Putamen (tissue), 1 donor: Measurements from ENCODE around the gene HS3ST4.
"Not testable (repeated sequence)": the region's sequence is repeated elsewhere in the genome, so short reads cannot be mapped to it uniquely, and the experiment has no call there.

Experiments
- DNase-seq: peaks from one replicate; pipeline ENCODE4 v3.0.0-alpha.2; 2016; ENCODE audit warnings: low spot score

The HS3ST4 gene

DNA sequence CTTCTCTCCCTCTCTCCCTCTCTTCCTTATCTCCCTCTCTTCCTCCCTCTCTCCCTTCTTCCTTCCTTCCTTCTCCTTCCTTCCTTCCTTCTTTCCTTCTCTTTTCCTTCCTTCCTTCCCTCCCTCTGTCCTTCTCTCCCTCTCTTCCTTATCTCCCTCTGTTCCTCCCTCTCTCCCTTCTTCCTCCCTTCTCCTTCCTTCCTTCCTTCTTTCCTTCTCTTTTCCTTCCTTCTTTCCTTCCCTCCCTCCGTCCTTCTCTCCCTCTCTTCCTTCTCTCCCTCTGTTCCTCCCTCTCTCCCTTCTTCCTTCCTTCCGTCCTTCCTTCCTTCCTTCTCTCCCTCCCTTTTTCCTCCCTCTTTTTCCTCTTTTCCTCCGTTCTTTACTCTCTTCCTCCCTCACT lies 38.6 kb downstream of the HS3ST4 start:
- no peak for DNase-seq

DNA sequence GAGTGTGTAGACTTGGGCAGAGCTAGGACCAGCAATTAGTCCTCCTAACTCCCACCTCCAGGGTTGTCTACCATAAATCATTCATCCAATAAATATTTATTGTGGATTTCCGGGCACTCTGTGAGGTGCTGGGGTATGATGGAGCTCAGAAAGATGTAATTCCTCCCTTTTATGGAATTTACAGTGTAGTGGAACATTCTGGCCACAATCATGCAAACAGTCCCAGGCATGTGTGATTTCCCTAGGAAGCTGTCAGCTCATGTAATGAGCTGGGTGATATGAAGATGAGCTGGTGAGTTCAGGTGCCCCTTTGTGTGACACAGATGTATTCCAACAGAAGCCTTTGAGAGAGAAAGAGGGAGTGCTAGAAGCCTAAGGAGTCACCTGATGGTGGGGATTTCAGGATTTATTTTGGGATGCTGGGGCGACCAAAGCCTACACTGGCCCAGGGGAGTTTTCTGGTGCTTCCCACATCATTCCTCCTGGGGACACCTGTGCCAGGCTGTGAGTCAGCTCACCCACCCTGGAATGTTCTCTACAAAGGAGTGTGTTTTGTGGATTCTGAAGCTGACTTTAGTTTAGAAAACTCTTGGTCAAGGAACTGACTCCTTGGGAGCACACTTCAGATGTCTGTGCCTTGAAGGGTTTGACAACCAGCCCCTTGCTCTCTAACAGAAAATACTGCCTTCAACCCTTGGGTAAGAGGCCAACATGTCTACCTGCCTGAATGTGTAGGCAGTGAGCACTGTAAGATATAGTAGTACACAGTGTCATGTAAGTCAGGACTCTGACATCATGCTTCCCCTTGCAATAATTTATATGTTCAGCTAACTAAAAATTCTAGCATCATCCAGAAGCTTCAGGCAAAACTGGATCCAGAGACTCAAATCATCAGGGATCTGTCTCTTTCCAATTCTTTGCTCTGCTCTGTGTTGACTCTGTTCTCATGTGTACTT lies 42.9 kb downstream of the HS3ST4 start:
- no peak for DNase-seq

DNA sequence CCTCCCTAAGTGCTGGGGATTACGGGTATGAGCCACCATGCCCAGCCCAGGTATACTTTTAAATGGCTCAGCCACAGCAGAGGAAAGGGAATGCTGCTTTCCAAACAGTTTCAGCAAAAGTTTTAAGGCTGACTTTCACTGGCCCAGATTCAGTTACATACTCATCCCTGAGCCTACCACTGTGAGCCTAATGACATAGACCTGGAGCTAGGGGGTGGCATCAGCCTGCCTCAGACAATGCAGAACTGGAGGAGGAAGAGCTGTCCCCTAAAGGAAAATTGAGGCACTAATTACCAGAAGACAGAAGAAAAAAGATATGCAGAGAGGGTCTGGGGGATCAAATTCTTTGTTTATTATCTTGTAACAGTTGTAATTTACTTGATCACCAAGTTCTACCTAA lies 43.9 kb downstream of the HS3ST4 start:
- DNase-seq, result no peak

DNA sequence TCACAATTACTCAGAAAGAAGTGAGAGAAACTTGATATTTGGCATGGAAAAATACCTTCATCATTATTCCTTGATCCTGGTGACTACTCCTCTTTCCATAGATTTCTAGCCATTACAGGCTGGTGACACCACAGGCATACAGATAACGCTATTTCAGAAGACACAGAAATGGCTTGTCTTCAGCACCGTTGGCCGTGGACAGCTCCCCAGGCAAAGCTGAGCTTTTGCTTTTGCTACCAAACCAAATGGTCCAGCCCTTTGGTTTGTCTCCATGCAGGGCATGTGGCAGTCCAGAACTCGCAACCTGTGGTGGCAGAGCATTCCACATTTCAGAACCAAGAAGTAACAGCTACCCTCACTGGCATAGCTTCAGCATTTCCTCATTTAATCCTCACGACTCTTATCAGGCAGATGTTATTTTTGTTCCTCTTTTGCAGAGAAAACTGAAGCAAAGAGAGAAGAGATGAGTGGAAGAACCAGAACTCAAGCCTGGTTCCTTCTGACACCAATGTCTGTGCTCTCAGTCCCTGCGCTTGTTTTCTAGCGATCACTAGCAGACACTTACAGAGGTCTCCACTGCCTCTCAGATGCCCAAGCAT lies 55.5 kb downstream of the HS3ST4 start:
- no peak for DNase-seq

DNA sequence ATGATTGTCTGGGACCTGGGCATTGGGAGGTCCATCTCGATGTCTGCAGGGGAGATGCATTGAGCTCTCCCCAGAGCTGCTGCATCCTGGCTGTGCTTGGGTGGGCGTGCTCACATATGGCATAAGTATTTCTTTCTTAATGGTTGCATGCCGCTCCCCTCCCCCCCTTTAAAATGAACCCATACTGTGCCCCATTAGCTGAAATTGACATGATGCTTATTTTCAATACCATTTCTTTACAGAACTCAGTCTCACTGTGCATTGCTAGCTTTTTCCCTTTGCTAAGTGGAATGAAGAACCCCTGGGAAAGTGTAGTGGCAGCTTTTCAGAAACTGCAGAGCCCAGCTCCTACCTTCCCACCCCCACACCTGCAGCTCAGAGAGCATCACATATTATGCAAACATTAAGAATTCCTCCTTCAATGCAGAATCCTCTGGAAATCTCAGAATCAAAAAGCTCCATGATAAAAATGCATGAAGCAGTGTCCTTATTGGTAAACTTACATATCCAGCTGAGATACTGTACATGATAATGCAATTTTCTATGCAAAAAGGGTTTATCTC lies 56.4 kb downstream of the HS3ST4 start:
- DNase-seq, result peak; percentile 39

DNA sequence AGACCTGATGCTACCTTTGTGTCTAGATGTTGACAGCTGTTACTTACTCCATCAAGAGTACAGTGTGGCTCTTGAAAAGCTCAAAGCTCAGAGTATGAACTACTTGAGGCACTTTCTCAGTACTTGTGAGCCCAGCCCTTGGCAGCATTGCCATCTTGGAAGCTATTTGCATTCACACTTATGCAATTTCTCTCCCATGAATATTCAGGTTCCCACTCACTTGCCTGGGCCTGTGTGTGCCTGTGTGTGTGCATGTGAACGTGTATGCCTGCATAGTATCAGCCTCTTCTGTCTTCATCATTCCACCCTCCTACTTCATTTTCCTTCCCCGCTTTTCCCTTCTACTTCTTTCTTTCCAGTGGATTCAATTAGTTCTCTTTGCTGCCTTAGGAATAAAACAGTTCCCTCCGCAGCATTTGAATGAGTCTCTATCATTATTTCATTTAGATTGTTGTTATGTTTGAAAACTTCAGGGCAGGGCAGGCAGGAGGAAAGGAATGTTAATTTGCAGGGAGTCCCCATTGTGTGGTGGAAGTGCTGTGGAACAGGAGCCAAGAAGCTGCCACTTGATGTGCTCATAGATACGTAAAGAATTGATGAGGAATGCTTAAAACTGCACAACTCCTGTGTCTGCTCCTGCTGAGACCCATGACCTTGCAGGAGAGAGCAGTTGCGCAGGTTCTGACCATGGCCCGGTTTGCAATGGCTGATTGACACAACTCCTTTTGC lies 58.9 kb downstream of the HS3ST4 start:
- peak; percentile 7 for DNase-seq

DNA sequence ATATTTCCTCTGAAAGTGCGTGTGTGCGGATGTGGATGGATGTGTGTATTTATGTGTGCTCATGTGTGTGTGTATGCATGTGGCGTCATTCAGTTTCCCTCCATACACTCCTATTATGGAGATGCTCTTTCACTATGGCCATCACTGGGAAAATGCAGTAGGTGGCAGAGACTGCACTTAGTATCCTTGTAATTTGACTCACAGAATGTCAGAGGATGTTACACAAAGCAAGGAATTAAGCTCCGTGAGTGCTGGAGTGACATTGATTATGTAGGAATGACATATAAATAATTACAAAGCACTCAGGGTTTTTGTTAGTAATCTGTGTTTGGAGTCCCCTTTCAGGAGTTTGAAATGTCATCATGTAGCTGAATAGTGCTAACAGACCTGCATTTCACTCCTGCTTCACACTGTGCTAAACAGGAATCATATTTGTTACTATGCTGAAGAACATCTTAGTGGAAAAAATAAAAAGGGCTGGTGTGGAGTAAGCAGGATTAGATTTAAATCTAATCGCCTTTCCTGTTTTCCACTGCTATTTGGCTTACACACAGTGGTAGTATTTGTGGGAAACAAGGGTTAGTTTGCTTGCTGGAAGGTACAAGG lies 59.6 kb downstream of the HS3ST4 start:
- DNase-seq, result no peak

DNA sequence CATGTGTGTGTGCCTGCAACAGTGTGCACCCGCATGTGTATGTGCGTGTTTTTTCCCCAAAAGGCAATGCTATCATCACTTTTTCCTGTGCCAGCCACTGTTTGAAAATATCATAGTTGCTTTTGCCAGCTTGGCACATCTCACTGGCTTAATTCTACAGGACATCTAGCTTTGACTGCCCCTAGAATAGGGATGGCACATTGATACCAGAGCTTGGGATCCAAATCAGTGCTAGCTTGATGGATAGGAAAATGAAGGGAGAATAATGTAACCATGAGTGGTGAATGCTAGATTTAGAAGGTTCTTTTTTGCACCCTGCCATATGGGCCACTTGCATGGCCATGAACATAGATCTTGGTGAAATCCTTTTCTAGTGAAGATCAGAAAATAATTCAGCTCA lies 72.7 kb downstream of the HS3ST4 start:
- DNase-seq, result no peak

DNA sequence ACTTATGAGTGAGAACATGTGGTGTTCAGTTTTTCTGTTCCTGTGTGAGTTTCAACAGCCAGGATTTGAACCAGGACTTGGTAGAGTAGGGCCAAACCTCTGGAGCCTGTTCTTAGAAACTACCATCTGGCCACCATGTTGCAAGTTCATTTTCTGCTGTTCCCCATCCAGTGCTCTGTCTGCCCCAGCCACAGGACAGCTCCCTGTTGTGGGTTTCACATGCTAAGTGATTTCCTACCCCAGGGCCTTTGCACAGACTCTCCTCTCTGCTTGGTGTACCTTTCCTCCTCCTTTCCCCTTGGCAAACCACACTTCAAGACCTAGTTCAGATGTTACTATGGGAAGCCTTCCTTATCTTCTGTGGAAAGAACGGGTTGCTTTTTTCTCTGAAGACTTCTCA lies 79.5 kb downstream of the HS3ST4 start:
- no peak for DNase-seq

DNA sequence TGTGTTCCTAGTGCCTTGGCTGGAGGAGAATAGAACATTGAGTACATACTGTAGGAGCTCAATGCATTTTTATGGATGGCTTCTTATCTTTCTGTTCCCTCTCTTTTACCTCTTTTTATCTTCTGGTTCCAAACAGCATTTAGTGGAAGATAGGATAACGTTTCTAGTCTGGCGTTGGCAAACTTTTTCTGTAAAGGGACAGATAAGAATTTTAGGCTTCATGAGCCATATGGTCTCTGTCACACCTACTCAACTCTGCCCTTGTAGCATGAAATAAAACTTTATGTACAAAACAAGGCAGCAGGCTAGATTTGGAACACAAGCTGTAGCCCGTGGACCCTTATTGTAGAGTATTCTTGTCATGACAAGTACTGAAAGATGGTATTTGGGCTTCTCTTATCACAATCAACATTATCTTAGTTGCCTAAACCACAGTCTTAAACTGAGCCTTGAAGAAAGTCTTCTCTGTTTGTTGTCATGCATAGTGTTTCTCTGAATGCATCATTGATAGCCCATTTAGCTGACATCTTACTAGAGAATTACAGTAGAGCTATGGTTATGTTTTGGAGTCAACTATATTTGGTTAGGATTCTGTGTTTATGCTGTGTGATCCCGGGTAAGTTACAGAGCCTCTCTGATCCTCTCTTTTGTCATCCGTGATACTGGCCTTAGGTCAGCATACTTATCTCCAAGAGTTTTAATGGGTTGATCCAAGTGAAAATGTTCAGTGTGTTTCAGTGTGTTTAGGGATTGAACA lies 80.2 kb downstream of the HS3ST4 start:
- no peak for DNase-seq

DNA sequence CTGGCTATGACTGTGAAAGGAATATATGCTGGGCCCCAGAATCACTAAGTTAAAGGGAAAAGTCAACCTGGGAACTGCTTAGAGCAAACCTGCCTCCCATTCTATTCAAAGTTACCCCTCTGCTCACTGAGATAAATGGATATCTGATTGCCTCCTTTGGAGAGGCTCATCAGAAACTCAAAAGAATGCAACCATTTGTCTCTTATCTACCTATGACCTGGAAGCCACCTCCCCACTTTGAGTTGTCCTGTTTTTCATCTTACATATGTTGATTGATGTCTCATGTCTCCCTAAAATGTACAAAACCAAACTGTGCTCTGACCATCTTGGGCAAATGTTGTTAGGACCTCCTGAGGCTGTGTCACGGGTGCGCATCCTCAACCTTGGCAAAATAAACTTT lies 84.5 kb downstream of the HS3ST4 start:
- DNase-seq, result not testable (repeated sequence)

DNA sequence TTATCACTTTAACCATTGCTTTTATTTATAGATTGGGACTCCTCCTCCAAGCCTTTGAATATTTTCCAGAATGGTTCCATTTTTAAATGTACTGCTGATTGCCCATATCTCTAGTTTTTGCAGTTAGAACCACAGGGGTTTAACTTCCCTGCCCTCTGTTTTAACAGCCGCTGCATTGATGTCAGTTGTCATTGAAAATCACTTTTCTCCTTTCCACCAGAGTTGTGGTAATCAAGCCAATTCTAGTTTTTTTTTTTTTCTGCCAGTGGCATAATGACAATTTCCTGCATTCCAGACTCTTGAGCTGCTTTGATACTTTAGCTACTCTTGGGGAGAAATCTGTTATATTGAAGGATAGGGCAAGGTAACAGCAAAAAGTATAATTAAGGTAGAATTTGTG lies 91.5 kb downstream of the HS3ST4 start:
- no peak for DNase-seq

DNA sequence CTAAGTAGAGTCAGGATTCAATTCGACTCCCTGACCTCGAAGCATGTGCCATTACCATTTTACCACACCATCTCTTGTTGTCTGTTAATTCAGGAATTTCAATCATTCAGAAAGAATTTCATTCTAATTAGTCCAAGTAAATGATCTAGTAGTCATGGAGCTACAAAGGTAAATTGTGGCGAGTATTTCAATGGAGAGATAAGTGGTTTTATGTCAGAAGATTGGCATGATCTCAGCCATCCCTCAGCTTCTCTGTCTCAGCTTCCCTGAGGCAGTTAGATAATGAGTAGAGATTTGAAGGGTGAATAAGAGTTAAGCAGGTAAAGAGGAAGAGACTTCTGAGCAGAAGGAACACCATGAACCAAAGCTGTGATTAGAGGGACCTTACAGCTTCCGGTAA lies 93.6 kb downstream of the HS3ST4 start:
- DNase-seq, result no peak

DNA sequence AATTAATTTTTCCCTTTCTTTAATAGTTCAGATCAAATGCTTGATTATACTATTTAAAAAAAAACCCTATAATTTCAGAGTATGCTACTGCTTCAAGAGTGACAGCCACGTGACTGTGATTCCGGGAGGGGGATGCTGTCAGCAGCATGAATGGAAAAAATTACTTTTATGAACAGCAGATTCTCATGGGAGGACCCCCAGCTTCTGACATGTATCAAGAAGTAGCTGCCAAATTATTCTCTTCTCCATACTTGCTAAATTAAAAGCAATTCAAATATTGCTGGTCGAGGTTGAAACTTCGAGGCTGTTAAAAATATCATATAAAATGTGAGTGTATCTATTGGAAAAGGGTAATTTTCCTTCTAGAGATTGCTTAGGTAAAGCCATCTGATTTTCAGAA lies 95.0 kb downstream of the HS3ST4 start:
- DNase-seq, result no peak

DNA sequence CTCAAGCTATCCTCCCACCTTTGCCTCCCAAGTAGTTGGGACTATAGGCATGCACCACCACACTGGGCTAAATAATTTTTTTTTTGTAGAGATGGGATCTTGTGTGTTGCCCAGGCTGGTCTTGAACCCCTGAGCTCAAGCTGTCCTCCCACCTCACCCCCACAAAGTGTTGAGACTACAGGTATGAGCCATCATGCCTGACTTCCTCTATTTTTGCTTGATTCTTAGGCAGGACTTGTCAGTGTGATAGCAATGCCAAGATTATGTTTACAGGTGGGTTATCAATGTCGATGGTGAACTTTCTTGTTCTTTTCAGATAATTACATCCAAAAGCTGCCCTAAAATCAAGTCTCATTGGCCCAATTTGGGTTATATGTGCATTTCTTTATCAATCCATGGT lies 96.9 kb downstream of the HS3ST4 start:
- no peak for DNase-seq

DNA sequence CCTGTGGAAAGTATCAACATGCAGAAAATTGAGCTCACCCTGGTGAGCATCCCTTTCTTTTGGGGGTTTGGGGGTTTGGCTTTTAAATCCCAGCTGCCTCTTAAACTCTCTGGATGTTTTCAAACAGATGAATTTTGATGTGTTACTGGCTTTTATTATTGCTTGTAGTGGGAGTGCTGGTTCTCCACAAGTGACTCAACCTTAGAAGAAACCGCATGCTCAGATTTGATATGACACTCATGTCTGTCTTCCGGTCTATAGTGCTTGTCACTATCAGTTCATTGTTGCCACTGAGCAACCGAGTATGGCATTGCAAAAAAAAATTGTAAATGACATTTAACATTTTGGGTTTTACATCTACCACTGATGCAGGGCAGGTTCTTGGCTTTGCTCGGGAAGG lies 104.5 kb downstream of the HS3ST4 start:
- DNase-seq, result no peak

DNA sequence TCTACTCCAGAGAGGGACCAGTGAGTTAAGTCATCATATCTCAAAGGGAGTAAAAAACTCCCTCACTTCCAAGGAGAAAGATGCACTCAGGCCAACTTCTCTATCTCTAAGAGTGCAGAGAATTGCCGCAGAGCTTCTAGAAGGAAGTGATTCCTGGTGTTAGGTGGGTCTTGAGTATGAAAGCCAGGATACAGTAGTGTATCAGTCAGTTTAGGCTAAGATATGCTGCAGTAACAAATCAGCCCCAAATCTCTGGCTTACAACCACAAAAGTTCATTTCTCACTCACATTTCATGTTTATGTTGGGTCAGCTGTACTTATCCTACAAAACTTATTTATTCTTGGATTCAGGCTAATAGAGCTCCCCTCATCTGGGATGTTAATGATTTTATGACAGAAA lies 106.3 kb downstream of the HS3ST4 start:
- no peak for DNase-seq

DNA sequence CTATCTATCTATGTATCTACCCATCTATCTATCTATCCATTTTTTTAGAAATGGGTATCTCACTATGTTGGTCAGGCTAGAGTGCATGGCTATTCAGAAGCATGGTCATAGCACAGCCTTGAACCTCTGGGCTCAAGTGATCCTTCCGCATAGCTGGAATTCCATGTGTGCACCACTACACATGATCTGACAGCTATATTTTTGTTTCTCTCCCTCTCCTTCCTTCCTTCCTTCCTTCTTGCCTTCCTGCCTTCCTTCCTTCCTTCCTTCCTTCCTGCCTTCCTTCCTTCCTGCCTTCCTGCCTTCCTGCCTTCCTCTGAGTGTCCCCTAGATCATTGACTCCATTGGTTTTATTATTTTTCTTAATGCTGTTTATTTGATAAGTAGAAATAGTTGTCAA lies 108.1 kb downstream of the HS3ST4 start:
- no peak for DNase-seq

DNA sequence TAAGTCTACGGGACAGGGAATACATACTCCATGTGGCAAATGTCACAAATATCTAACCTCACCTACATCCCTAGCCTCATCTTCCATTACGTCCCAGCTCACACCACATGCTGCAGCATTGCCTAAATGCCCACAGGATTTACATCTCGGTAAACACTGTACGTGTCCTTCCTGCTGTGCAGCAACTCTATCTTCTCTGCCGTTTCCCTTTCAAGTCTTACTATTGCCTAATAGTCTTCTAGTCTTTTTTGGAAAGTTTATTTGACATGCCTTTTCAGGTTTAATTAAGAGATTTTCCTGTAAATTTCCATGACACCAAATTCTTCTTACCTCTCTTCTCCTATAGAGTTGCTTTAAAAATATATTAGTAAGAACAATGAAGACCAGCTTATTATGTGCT lies 120.5 kb downstream of the HS3ST4 start:
- no peak for DNase-seq

DNA sequence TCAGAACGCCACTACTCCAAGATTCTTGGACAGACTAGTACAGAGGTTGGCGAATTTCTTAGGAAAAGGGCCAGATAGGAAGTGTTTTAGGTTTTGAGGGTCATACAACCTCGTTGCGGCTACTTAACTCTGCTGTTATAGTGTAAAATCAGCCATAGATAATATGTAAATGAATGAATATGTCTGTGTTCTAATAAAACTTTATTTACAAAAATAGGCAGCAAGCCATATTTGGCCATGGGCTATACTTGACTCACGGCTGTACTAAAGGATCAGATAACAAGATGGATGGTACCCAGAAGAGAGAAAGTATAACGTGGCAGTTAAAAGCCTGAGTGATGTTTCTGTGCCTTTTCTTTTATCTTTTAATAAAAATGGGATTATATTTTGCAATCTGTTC lies 125.5 kb downstream of the HS3ST4 start:
- no peak for DNase-seq

DNA sequence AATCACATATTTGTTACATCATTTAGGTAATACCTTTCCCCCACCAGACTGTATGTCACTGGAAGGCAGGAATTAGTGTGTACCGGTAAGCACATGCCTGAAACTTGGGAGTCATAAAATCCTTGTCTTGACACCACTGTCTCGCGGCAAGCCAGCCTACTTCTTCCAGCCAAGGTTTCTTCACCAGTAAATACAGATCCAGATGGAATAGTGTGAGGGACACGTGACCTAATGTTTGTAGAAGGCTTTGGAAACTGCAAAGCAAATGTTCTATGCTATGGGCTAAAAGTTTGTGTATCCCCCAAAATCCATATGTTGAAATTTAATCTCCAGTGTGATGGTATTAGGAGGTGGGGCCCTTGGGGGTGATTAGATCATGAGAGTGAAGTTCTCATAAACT lies 126.1 kb downstream of the HS3ST4 start:
- no peak for DNase-seq

DNA sequence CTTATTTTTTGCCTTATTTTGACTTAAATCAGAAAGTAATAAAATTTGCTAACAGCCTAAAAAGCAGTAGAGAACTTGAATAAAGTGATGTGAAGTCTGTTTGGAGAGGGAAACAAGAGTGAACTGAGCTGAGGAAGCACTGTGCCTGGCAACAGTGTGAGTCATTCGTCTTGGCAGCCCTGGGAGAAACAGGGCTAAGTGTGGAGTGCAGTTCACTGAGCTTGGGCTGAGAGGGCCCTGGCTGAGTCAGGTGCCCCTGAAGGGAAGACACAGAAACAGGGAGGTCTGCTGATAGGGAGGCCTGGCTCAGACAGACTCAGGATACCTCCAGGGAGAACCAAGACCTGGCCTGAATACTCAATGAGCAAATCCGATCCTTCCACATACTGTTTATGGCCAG lies 132.1 kb downstream of the HS3ST4 start:
- no peak for DNase-seq
